Measurements from ENCODE around the gene SYDE1. TPM values are rescaled to one million over a fixed set of nuclear protein-coding genes. Genes with fewer than 3 reads are reported as not detected.

SYDE1 gene
- total and polyA plus RNA-seq, 8 donors = 2.5 to 6.1 (median 3.8) TPM

DNA sequence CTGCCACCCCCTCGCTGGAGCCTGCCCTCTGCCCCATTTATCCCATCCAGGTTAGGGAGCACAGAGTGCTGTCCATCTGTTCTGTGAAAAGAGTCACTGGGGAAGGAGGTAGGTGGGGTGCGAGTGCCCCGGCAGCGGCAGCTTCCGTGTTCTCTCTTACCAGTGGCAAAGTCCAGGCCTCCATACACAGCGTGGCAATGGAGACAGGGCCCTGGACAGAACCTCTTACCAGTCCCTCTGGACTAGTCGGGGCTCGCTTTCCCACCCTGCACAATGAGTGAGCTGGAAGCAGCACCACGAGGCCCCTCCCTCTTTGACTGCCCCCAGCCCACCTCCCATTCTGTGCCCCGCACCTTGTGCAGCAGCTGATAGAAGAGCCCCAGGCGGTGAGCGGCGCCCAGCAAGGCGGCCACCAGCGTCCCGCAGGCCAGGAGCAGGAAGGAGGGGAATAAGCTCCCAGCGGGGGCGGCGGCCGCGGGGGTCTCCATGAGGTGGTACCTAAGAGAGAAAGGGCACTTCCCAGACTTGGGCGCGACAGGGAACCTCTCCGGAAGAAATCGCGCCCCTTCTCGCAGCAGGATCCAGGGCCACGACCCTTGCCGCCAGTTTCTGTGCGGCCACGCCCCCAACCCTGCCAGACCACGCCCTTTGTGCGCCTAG lies 17.5 kb downstream of the SYDE1 start:
- Histone ChIP-seq H3K9me3 (no peaks in the 10 kb centered on the region), H3K4me3 (peak overlapping the region; percentile 56 to 95 (median 66)), H3K36me3 (peaks cover 0 to 22% (median 0%) of the 10 kb centered on the region in 3 donors), H3K27ac (peak overlapping the region; percentile 75 to 95 (median 85)), H3K27me3 (no peaks in the 10 kb centered on the region), H3K4me1 (peaks cover 12 to 14% (median 12%) of the 10 kb centered on the region in 3 donors)
- peak; percentile 25 to 51 (median 35) for ATAC-seq
- peak in 4 of 6 donors; percentile 45 to 90 (median 86) for DNase-seq
- TF ChIP-seq, protein P1, sequence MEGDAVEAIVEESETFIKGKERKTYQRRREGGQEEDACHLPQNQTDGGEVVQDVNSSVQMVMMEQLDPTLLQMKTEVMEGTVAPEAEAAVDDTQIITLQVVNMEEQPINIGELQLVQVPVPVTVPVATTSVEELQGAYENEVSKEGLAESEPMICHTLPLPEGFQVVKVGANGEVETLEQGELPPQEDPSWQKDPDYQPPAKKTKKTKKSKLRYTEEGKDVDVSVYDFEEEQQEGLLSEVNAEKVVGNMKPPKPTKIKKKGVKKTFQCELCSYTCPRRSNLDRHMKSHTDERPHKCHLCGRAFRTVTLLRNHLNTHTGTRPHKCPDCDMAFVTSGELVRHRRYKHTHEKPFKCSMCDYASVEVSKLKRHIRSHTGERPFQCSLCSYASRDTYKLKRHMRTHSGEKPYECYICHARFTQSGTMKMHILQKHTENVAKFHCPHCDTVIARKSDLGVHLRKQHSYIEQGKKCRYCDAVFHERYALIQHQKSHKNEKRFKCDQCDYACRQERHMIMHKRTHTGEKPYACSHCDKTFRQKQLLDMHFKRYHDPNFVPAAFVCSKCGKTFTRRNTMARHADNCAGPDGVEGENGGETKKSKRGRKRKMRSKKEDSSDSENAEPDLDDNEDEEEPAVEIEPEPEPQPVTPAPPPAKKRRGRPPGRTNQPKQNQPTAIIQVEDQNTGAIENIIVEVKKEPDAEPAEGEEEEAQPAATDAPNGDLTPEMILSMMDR (IDR thresholded peaks at IDR 0.05) = no peak
- 2 to 4% methylated on average over 33 of the region's 33 CpGs for WGBS, 2 donors
- FAIRE-seq = no peak
- intact Hi-C loops (cut with DNase I) = no loop called here

DNA sequence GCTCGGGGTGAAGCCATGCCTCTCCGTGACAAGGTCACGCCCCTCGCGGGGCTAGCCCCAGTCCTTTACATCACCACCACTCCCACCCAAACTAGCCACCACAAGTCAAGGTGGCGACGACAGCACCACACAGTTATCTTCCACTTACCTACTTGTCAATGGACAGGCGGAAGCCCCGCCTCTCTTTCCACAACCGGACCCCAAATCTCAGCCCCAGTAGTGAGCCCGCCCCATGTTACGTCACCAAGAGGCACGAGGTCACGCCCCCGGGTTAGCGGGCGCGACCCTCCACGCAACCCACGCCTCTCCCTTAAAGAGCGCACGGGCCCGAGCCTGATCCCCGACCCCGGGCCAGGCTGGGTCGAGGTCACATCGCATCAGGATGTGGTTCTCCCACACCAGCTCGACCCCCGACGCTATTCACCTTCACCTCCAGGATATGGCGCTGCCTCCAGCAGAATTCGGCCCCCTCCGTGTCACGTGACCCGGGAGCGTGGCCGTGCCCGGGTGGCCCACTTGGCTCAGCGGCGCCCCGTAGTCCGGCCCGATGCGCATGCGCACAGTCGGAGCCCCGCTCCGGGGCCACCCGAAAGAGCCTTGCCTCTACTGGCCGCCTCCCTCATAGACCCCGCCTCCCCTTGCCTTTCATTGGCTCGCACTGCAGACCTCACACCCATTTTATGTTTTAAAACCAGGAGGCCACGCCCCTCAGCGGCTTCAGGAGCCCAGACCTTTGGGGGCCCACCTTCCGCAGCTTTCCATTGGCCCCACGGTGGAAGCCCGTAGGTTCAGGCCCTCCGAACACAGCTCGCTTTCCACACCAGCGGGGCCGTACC lies 18.2 kb downstream of the SYDE1 start:
- FAIRE-seq (peak; percentile 86), ATAC-seq (peak; percentile 90 to 97 (median 96)), DNase-seq (peak; percentile 97 to 100 (median 98))
- WGBS, 2 donors = 0 to 1% methylated on average over 57 to 61 of the region's 61 CpGs
- H3K9me3 ChIP-seq = no peaks in the 10 kb centered on the region
- H3K36me3 ChIP-seq = peaks cover 0 to 14% (median 0%) of the 10 kb centered on the region in 3 donors
- TF ChIP-seq, protein P1 (IDR thresholded peaks at IDR 0.05) = no peak
- peak overlapping the region; percentile 56 to 95 (median 66) for H3K4me3 ChIP-seq
- peak overlapping the region; percentile 75 to 95 (median 85) for H3K27ac ChIP-seq
- H3K4me1 ChIP-seq = peaks cover 12 to 14% (median 12%) of the 10 kb centered on the region in 3 donors
- no peaks in the 10 kb centered on the region for H3K27me3 ChIP-seq
- intact Hi-C loops (cut with DNase I) = no loop called here

DNA sequence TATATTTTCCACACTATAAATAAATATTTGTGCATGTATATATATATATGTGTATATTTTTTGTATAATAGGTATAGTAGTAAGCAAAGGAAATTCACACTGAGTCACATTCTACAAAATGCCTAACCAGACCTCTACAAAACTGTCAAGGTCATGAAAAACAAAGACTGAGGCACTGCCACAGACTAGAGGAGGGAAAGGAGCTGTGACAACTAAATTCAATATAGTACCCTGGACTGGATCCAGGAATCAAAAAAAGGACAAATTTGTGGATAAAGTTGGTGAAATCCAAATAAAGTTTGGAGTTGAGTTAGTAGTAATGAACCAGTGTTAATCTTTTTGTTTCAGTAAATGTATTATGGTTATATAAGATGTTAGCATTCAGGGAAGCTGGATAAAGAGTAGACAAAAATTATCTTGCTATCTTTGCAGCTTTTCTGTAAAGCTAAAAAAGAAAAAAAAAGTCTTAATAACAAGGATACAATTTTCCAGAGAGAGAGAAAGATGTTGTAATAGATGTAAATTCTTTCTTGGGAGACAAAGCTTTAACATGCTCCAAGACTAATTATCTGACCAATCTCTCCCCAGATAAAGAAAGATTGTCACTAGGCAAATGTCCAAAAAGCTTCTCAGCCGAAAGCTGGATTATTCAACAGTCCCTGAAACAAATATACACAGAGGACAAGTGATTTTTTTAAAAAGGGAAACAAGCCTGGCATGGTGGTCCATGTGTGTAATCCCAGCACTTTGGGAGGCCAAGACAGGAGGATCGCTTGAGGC lies 19.1 kb downstream of the SYDE1 start:
- H3K27me3 ChIP-seq = no peaks in the 10 kb centered on the region
- no peaks in the 10 kb centered on the region for H3K9me3 ChIP-seq
- TF ChIP-seq, protein P1 (IDR thresholded peaks at IDR 0.05) = no peak
- ATAC-seq (no peak), DNase-seq (no peak), FAIRE-seq (no peak)
- intact Hi-C loops (cut with DNase I) = no loop called here
- peaks cover 0 to 10% (median 0%) of the 10 kb centered on the region in 3 donors for H3K36me3 ChIP-seq
- H3K4me1 ChIP-seq = peaks cover 12 to 14% (median 12%) of the 10 kb centered on the region in 3 donors
- WGBS, 2 donors = 56 to 63% methylated on average over 2 of the region's 2 CpGs
- H3K4me3 ChIP-seq = peak overlapping the region in 3 of 4 donors; percentile 56 to 95 (median 68)
- H3K27ac ChIP-seq = peak overlapping the region in 3 of 4 donors; percentile 85 to 95 (median 85)

DNA sequence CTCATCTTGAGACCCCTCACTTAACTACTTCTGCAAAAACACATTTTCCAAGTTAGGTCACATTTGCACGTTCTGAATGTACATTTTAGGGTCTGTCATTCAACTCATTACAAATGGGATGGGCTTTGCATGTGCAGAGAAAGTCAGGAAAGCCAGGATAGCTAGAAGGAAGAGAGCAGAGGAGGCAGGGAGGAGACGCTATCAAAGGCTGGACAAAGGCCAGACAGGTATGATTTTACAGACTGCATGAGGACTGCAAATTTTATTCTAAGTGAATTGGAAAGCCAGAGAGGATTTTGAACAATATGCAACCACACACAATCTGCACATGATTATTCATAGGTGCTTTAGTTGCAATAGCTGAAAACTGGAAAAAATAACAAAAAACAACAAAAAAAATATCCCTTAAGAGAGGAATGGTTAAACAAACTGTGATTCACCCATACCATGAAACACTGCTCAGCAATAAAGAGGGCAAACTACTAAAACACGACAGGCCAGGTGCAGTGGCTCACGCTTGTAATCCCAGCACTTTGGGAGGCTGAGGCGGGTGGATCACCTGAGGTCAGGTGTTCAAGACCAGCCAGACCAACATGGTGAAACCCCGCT lies 21.1 kb downstream of the SYDE1 start:
- Histone ChIP-seq H3K4me3 (no peak overlapping the region), H3K27ac (no peak overlapping the region), H3K27me3 (no peaks in the 10 kb centered on the region), H3K9me3 (no peaks in the 10 kb centered on the region), H3K36me3 (no peaks in the 10 kb centered on the region), H3K4me1 (peaks cover 12 to 14% (median 12%) of the 10 kb centered on the region in 3 donors)
- FAIRE-seq (no peak), DNase-seq (no peak), ATAC-seq (no peak)
- intact Hi-C loops (cut with DNase I) = no loop called here
- TF ChIP-seq, protein P1 (IDR thresholded peaks at IDR 0.05) = no peak
- 63 to 68% methylated on average over 6 of the region's 6 CpGs for WGBS, 2 donors
